GM12878 (cell line): Measurements from ENCODE around the gene CFAP61. TPM values are rescaled to one million over a fixed set of nuclear protein-coding genes. Genes with fewer than 3 reads are reported as not detected.

Experiments used
- ATAC-seq: fragments of 200-7000 bp; cut with Tn5 transposase; 3 replicates; pipeline ENCODE4 v1.9.1; 2020; ENCODE audit warnings: mild to moderate bottlenecking, moderate library complexity
- BruUV-seq: library from RNA; stranded (reverse); fragments of 400-500 nt; replicated peaks from 2 replicates; lab custom pipeline; 2021; lab: Mats Ljungman, UMichigan
- CTCF ChIA-PET: fragments of 300-600 bp; sonication (Branson Sonifier 250); formaldehyde crosslinking; extraction: SDS; loops from one replicate; lab custom pipeline; 2021; ENCODE audit warnings: inconsistent platforms; lab: Yijun Ruan, JAX
- POLR2A ChIA-PET: fragments of 350-600 bp; formaldehyde crosslinking; extraction: SDS; loops from one replicate; lab custom pipeline; 2021; ENCODE audit warnings: inconsistent platforms; lab: Charles Lee
- RAD21 ChIA-PET: fragments of 300-600 bp; sonication (Branson Sonifier 250); formaldehyde crosslinking; loops from one replicate; lab custom pipeline; 2023; ENCODE audit warnings: antibody characterized with exemption; ENCODE audit not compliant: unreplicated experiment; lab: Charles Lee
- SMC1A ChIA-PET: fragments of 300-600 bp; sonication (Branson Sonifier 250); formaldehyde crosslinking; loops from one replicate; lab custom pipeline; 2023; ENCODE audit not compliant: unreplicated experiment, uncharacterized antibody; lab: Charles Lee
- DNase-seq: peaks from one replicate; pipeline ENCODE4 v3.0.0-alpha.2; 2011; ENCODE audit warnings: low read depth, low spot score
- FAIRE-seq: peaks from 3 replicates; lab custom pipeline; 2011; peaks lifted over from hg19 to GRCh38; lab: Jason Lieb, UNC
- H2AFZ ChIP-seq: 2 replicates; pipeline ENCODE4 v1.6.0; 2011; ENCODE audit warnings: low read depth, low read length, control low read depth; ENCODE audit not compliant: control insufficient read depth
- H3K27ac ChIP-seq: 2 replicates; pipeline ENCODE4 v1.5.1; 2011; ENCODE audit warnings: control low read depth; ENCODE audit not compliant: control insufficient read depth, insufficient read depth
- H3K27me3 ChIP-seq, 2 experiments: replicated peaks in 1 of 2; 2 replicates each; pipeline versions ENCODE4 v1.6.0 to v1.6.1; 2011; ENCODE audit warnings: low read length in 1 of 2; ENCODE audit not compliant: control insufficient read depth in 2 of 2, insufficient read depth in 2 of 2
- H3K36me3 ChIP-seq, 2 experiments: 2 replicates each; pipeline ENCODE4 v1.5.1; 2011; ENCODE audit warnings: low read length in 1 of 2; ENCODE audit not compliant: control insufficient read depth in 2 of 2, insufficient read depth in 2 of 2
- H3K4me1 ChIP-seq: 2 replicates; pipeline ENCODE4 v1.6.1; 2011; ENCODE audit warnings: mild to moderate bottlenecking, low read length, moderate library complexity, mixed read lengths; ENCODE audit not compliant: control insufficient read depth, insufficient read depth
- H3K4me2 ChIP-seq: 2 replicates; pipeline ENCODE4 v1.6.0; 2011; ENCODE audit warnings: control low read depth; ENCODE audit not compliant: control insufficient read depth, insufficient read depth
- H3K4me3 ChIP-seq: fragments of 200-600 bp; sonication (generic); 2 replicates; pipeline ENCODE4 v1.5.1; 2016
- H3K79me2 ChIP-seq: 2 replicates; pipeline ENCODE4 v1.6.0; 2011; ENCODE audit warnings: low read length; ENCODE audit not compliant: control insufficient read depth, insufficient read depth
- H3K9ac ChIP-seq: 2 replicates; pipeline ENCODE4 v1.8.0; 2011; ENCODE audit warnings: low read length, control low read depth, mixed read lengths; ENCODE audit not compliant: control insufficient read depth, insufficient read depth
- H3K9me3 ChIP-seq: replicated peaks from 3 replicates; pipeline ENCODE4 v1.5.1; 2011; ENCODE audit warnings: mild to moderate bottlenecking, low read length; ENCODE audit not compliant: control insufficient read depth, insufficient read depth
- H4K20me1 ChIP-seq: 2 replicates; pipeline ENCODE4 v1.6.0; 2011; ENCODE audit not compliant: control insufficient read depth, insufficient read depth
- CBFB ChIP-seq: IDR thresholded peaks from 2 replicates; pipeline ENCODE4 v1.6.1; 2016; ENCODE audit warnings: antibody characterized with exemption, low read depth
- CREB1 ChIP-seq: IDR thresholded peaks from 2 replicates; pipeline ENCODE4 v1.6.1; 2012; ENCODE audit warnings: low read depth, mild to moderate bottlenecking, inconsistent platforms
- FOXM1 ChIP-seq: IDR thresholded peaks from 2 replicates; pipeline ENCODE4 v1.6.1; 2012; ENCODE audit warnings: low read depth, mild to moderate bottlenecking, inconsistent platforms, low read length, moderate library complexity
- HSF1 ChIP-seq: fragments of 150-350 bp; IDR thresholded peaks from 2 replicates; pipeline ENCODE4 v1.6.1; 2014; ENCODE audit warnings: mild to moderate bottlenecking, low read depth, low read length
- IKZF1 ChIP-seq: fragments of 450-650 bp; conservative IDR thresholded peaks from 2 replicates; pipeline ENCODE4 v1.6.1; 2017; ENCODE audit warnings: antibody characterized with exemption, mild to moderate bottlenecking
- KAT2A ChIP-seq: conservative IDR thresholded peaks from 2 replicates; pipeline ENCODE4 v1.6.1; 2011; ENCODE audit warnings: low read depth, low read length; ENCODE audit not compliant: control insufficient read depth
- LARP7 ChIP-seq: fragments of 450-650 bp; IDR thresholded peaks from 2 replicates; pipeline ENCODE4 v1.6.1; 2017; ENCODE audit warnings: mild to moderate bottlenecking
- NR2C1 ChIP-seq: fragments of 450-650 bp; IDR thresholded peaks from 2 replicates; pipeline ENCODE4 v1.6.1; 2017; ENCODE audit warnings: antibody characterized with exemption, mild to moderate bottlenecking, moderate library complexity
- SP1 ChIP-seq: IDR thresholded peaks from one replicate; pipeline ENCODE4 v1.6.1; 2011; ENCODE audit warnings: low read depth, low read length
- ZNF207 ChIP-seq: fragments of 450-650 bp; IDR thresholded peaks from 2 replicates; pipeline ENCODE4 v1.6.1; 2014; ENCODE audit warnings: antibody characterized with exemption, mild to moderate bottlenecking, borderline replicate concordance
- ZNF622 ChIP-seq: fragments of 450-650 bp; IDR thresholded peaks from 2 replicates; pipeline ENCODE4 v1.6.1; 2017; ENCODE audit warnings: mild to moderate bottlenecking, inconsistent platforms
- WGBS: methylation state at CpG from one replicate; pipeline ENCODE4 v1.1.6; 2016; ENCODE audit warnings: low lambda C conversion rate; ENCODE audit not compliant: insufficient replicate concordance, insufficient coverage; ENCODE audit errors: missing lambda C conversion rate; 5-methylcytosine and 5-hydroxymethylcytosine counted together
- in situ Hi-C: fragments of 300-500 bp; cut with MboI; formaldehyde crosslinking; loops from 9 replicates; pipeline ENCODE4 v1.14.3; 2018; ENCODE audit warnings: mixed read lengths
- intact Hi-C: fragments of 100-400 bp; cut with micrococcal nuclease; formaldehyde crosslinking; loops from one replicate; pipeline ENCODE4 v1.14.2; 2022; ENCODE audit not compliant: unreplicated experiment
- polyA plus RNA-seq, 11 experiments: library from polyadenylated mRNA; depleted of rRNA in 4 of 11; unstranded in 6 of 11; stranded (reverse) in 5 of 11; fragments of >200 nt; fragmentation: Nextera tagmentation in 4 of 11; fragmentation: Illumina TruSeq in 1 of 11; extraction: Ambion mirVana in 4 of 11; extraction: Trizol in 1 of 11; gene quantifications; 1 replicate in 1 of 11; 2 replicates in 10 of 11; pipeline versions ENCODE4 v1.2.1 to v1.2.3, GENCODE V29; 2011 to 2016; ENCODE audit warnings: inconsistent platforms in 2 of 11, missing spikeins in 2 of 11, low read depth in 1 of 11
- total RNA-seq, 4 experiments: library from RNA; depleted of rRNA in 3 of 4; stranded (reverse); fragments of >200 nt in 3 of 4; fragmentation: Illumina TruSeq in 1 of 4; extraction: Trizol in 1 of 4; gene quantifications; 2 replicates each; pipeline versions ENCODE4 v1.2.1 to v1.2.3, GENCODE V29; 2013 to 2021

Gene CFAP61
- total and polyA plus RNA-seq, 10 of the 15 experiments (the other 5 are each of a cell fraction or from before 2014, with no cell fraction given) = 0.11 to 0.41 (median 0.24) TPM; not detected in 7

- Histone ChIP-seq H3K79me2 (no peaks in the 10 kb centered on the region), H3K9ac (no peak overlapping the region)
- RAD21 ChIA-PET = no interaction called here
- TF ChIP-seq IKZF1 = no peak
- TF ChIP-seq CBFB = no peak
- TF ChIP-seq FOXM1 = no peak
- TF ChIP-seq CREB1 = no peak
- TF ChIP-seq SP1 = no peak
- TF ChIP-seq KAT2A = no peak
- no peak for TF ChIP-seq ZNF622
- TF ChIP-seq LARP7 = no peak
- no peak for TF ChIP-seq ZNF207
- no peak for TF ChIP-seq NR2C1
- TF ChIP-seq HSF1 = no peak
- TF ChIP-seq, all 136 proteins: peak for 0
- Histone ChIP-seq H3K4me1 (no peaks in the 10 kb centered on the region; the same call in 1 of the 2 replicates), H3K4me3 (no peak overlapping the region), H3K9me3 (no peaks in the 10 kb centered on the region; the same call in 2 of the 3 replicates), H2AFZ (no peak overlapping the region), H3K27ac (no peak overlapping the region), H3K27me3 (no peaks in the 10 kb centered on the region), H3K36me3 (no peaks in the 10 kb centered on the region), H3K4me2 (no peak overlapping the region), H4K20me1 (no peaks in the 10 kb centered on the region)
- no peak for FAIRE-seq
- POLR2A ChIA-PET = no interaction called here
- BruUV-seq = no TSS peak
- SMC1A ChIA-PET = no interaction called here
- DNase-seq = no peak
- CTCF ChIA-PET = interaction anchor here (1.4 kb wide), 1 partner anchor 45 kb away, joined by 3 read pairs; no protein-coding TSS in a partner anchor
- intact Hi-C loops = no loop called here
- in situ Hi-C loops = no loop called here
- ATAC-seq = no peak
- WGBS = 26% methylated on average over 3 of the region's 3 CpGs
Measured at GRCh38 chr20:20289331-20289730, 237.0 kb downstream of the CFAP61 start.
